ENCODE measurements around the gene AMACR. TPM values are rescaled to one million over a fixed set of nuclear protein-coding genes. Genes with fewer than 3 reads are reported as not detected.

AMACR gene
- total and polyA plus RNA-seq, 3 experiments from 2014 or later, result 7.1 to 12.8 (median 11.3) TPM

GRCh38 chr5:33944543-33945132 is 63.2 kb downstream of the AMACR start:
- Histone ChIP-seq H3K36me3 (ENCODE audit: insufficient read depth, low read length) (no peaks in the 10 kb centered on the region), H3K27ac (ENCODE audit: low read depth, low read length) (no peak overlapping the region), H3K9me3 (ENCODE audit: low read length) (no peaks in the 10 kb centered on the region), H3K27me3 (ENCODE audit: insufficient read depth, low read length, poor library complexity, severe bottlenecking) (no peaks in the 10 kb centered on the region), H3K4me1 (ENCODE audit: insufficient read depth, low read length) (no peaks in the 10 kb centered on the region), H3K4me3 (ENCODE audit: low read length) (no peak overlapping the region)
- Mint-ChIP-seq H3K27ac (no peak overlapping the region), H3K4me3 (no peak overlapping the region), H3K36me3 (no peaks in the 10 kb centered on the region), H3K4me1 (no peaks in the 10 kb centered on the region), H3K27me3 (peaks cover 12 to 43% of the 10 kb centered on the region in 2 donors), H3K9me3 (peaks cover 0 to 3% (median 0%) of the 10 kb centered on the region in 5 donors)
- no peak for DNase-seq
- CTCF ChIA-PET, result no interaction called here
- POLR2A ChIA-PET, result no interaction called here

- ChIA-PET CTCF (no interaction called here), POLR2A (no interaction called here)
- H3K27me3 Mint-ChIP-seq, result peaks cover 21 to 68% of the 10 kb centered on the region in 2 donors
- no peaks in the 10 kb centered on the region for H3K9me3 ChIP-seq (ENCODE audit: low read length)
- H3K4me1 ChIP-seq (ENCODE audit: insufficient read depth, low read length), result no peaks in the 10 kb centered on the region
- peaks cover 0 to 5% (median 0%) of the 10 kb centered on the region in 3 donors for H3K4me1 Mint-ChIP-seq
- H3K9me3 Mint-ChIP-seq, result peaks cover 0 to 1% (median 0%) of the 10 kb centered on the region in 5 donors
- DNase-seq, result no peak
- H3K27ac ChIP-seq (ENCODE audit: low read depth, low read length), result no peak overlapping the region
- H3K36me3 ChIP-seq (ENCODE audit: insufficient read depth, low read length), result no peaks in the 10 kb centered on the region
- no peak overlapping the region for H3K27ac Mint-ChIP-seq
- no peak overlapping the region for H3K4me3 ChIP-seq (ENCODE audit: low read length)
- H3K4me3 Mint-ChIP-seq, result no peak overlapping the region
- H3K36me3 Mint-ChIP-seq, result no peaks in the 10 kb centered on the region
- H3K27me3 ChIP-seq (ENCODE audit: insufficient read depth, low read length, poor library complexity, severe bottlenecking), result peaks cover 14% of the 10 kb centered on the region
These were observed 66.8 kb downstream of the AMACR start for GRCh38 chr5:33941090-33941489.

GRCh38 chr5:33939556-33940262 is 68.1 kb downstream of the AMACR start:
- Histone ChIP-seq H3K27me3 (ENCODE audit: insufficient read depth, low read length, poor library complexity, severe bottlenecking) (peaks cover 26% of the 10 kb centered on the region), H3K27ac (ENCODE audit: low read depth, low read length) (no peak overlapping the region), H3K4me1 (ENCODE audit: insufficient read depth, low read length) (no peaks in the 10 kb centered on the region), H3K36me3 (ENCODE audit: insufficient read depth, low read length) (no peaks in the 10 kb centered on the region), H3K4me3 (ENCODE audit: low read length) (no peak overlapping the region), H3K9me3 (ENCODE audit: low read length) (no peaks in the 10 kb centered on the region)
- Mint-ChIP-seq H3K27ac (no peak overlapping the region), H3K9me3 (peaks cover 0 to 1% (median 0%) of the 10 kb centered on the region in 5 donors), H3K36me3 (no peaks in the 10 kb centered on the region), H3K4me1 (peaks cover 0 to 5% (median 0%) of the 10 kb centered on the region in 3 donors), H3K27me3 (peaks cover 21 to 75% of the 10 kb centered on the region in 2 donors), H3K4me3 (no peak overlapping the region)
- POLR2A ChIA-PET, result no interaction called here
- CTCF ChIA-PET, result no interaction called here
- no peak for DNase-seq

- H3K4me1 ChIP-seq (ENCODE audit: insufficient read depth, low read length), result no peaks in the 10 kb centered on the region
- no peaks in the 10 kb centered on the region for H3K9me3 ChIP-seq (ENCODE audit: low read length)
- H3K27me3 ChIP-seq (ENCODE audit: insufficient read depth, low read length, poor library complexity, severe bottlenecking), result peaks cover 26% of the 10 kb centered on the region
- peaks cover 0 to 5% (median 0%) of the 10 kb centered on the region in 3 donors for H3K4me1 Mint-ChIP-seq
- H3K36me3 Mint-ChIP-seq, result no peaks in the 10 kb centered on the region
- ChIA-PET CTCF (no interaction called here), POLR2A (no interaction called here)
- no peak overlapping the region for H3K27ac Mint-ChIP-seq
- H3K4me3 ChIP-seq (ENCODE audit: low read length), result no peak overlapping the region
- H3K27me3 Mint-ChIP-seq, result peaks cover 21 to 73% of the 10 kb centered on the region in 2 donors
- no peaks in the 10 kb centered on the region for H3K36me3 ChIP-seq (ENCODE audit: insufficient read depth, low read length)
- no peak overlapping the region for H3K4me3 Mint-ChIP-seq
- DNase-seq, result no peak
- H3K9me3 Mint-ChIP-seq, result peaks cover 0 to 1% (median 0%) of the 10 kb centered on the region in 5 donors
- H3K27ac ChIP-seq (ENCODE audit: low read depth, low read length), result no peak overlapping the region
These were observed 69.0 kb downstream of the AMACR start for GRCh38 chr5:33938881-33939280.

- no peak for DNase-seq
- Mint-ChIP-seq H3K27ac (no peak overlapping the region), H3K36me3 (no peaks in the 10 kb centered on the region), H3K27me3 (peaks cover 21 to 69% of the 10 kb centered on the region in 2 donors), H3K4me3 (no peak overlapping the region), H3K9me3 (peaks cover 0 to 1% (median 0%) of the 10 kb centered on the region in 5 donors), H3K4me1 (peaks cover 0 to 5% (median 0%) of the 10 kb centered on the region in 3 donors)
- peaks cover 26% of the 10 kb centered on the region for H3K27me3 ChIP-seq (ENCODE audit: insufficient read depth, low read length, poor library complexity, severe bottlenecking)
- H3K4me1 ChIP-seq (ENCODE audit: insufficient read depth, low read length), result no peaks in the 10 kb centered on the region
- H3K4me3 ChIP-seq (ENCODE audit: low read length), result no peak overlapping the region
- H3K36me3 ChIP-seq (ENCODE audit: insufficient read depth, low read length), result no peaks in the 10 kb centered on the region
- CTCF ChIA-PET, result no interaction called here
- H3K9me3 ChIP-seq (ENCODE audit: low read length), result no peaks in the 10 kb centered on the region
- POLR2A ChIA-PET, result no interaction called here
- no peak overlapping the region for H3K27ac ChIP-seq (ENCODE audit: low read depth, low read length)
These were observed 69.4 kb downstream of the AMACR start for GRCh38 chr5:33938507-33938796.

GRCh38 chr5:33937707-33938506 is 69.9 kb downstream of the AMACR start:
- Mint-ChIP-seq H3K36me3 (no peaks in the 10 kb centered on the region), H3K27me3 (peaks cover 21 to 66% of the 10 kb centered on the region in 2 donors), H3K4me3 (no peak overlapping the region), H3K9me3 (peaks cover 0 to 1% (median 0%) of the 10 kb centered on the region in 5 donors), H3K4me1 (peaks cover 0 to 5% (median 0%) of the 10 kb centered on the region in 3 donors), H3K27ac (no peak overlapping the region)
- no peak overlapping the region for H3K4me3 ChIP-seq (ENCODE audit: low read length)
- no peaks in the 10 kb centered on the region for H3K4me1 ChIP-seq (ENCODE audit: insufficient read depth, low read length)
- H3K36me3 ChIP-seq (ENCODE audit: insufficient read depth, low read length), result no peaks in the 10 kb centered on the region
- H3K27me3 ChIP-seq (ENCODE audit: insufficient read depth, low read length, poor library complexity, severe bottlenecking), result peaks cover 26% of the 10 kb centered on the region
- POLR2A ChIA-PET, result no interaction called here
- CTCF ChIA-PET, result no interaction called here
- DNase-seq, result no peak
- H3K9me3 ChIP-seq (ENCODE audit: low read length), result no peaks in the 10 kb centered on the region
- H3K27ac ChIP-seq (ENCODE audit: low read depth, low read length), result no peak overlapping the region

- ChIA-PET CTCF (no interaction called here), POLR2A (no interaction called here)
- Mint-ChIP-seq H3K27me3 (peaks cover 21 to 66% of the 10 kb centered on the region in 2 donors), H3K4me1 (peaks cover 0 to 5% (median 0%) of the 10 kb centered on the region in 3 donors), H3K4me3 (no peak overlapping the region), H3K36me3 (no peaks in the 10 kb centered on the region), H3K9me3 (peaks cover 0 to 1% (median 0%) of the 10 kb centered on the region in 5 donors), H3K27ac (no peak overlapping the region)
- H3K9me3 ChIP-seq (ENCODE audit: low read length), result no peaks in the 10 kb centered on the region
- no peak overlapping the region for H3K4me3 ChIP-seq (ENCODE audit: low read length)
- no peaks in the 10 kb centered on the region for H3K36me3 ChIP-seq (ENCODE audit: insufficient read depth, low read length)
- H3K27me3 ChIP-seq (ENCODE audit: insufficient read depth, low read length, poor library complexity, severe bottlenecking), result peaks cover 26% of the 10 kb centered on the region
- H3K27ac ChIP-seq (ENCODE audit: low read depth, low read length), result no peak overlapping the region
- no peaks in the 10 kb centered on the region for H3K4me1 ChIP-seq (ENCODE audit: insufficient read depth, low read length)
- no peak for DNase-seq
These were observed 70.7 kb downstream of the AMACR start for GRCh38 chr5:33937017-33937706.
